HG02943 (cell line): ENCODE data around the gene ISL2.

Source experiments
- ATAC-seq: cut with Tn5 transposase; IDR thresholded peaks from one replicate; pipeline ENCODE4 v1.9.1; 2021; ENCODE audit warnings: mild to moderate bottlenecking, low read depth, moderate library complexity; ENCODE audit not compliant: unreplicated experiment

Gene ISL2

GRCh38 chr15:76341366-76342057 lies 4.9 kb downstream of the ISL2 start:
- ATAC-seq, result no peak

- no peak for ATAC-seq
Measured at GRCh38 chr15:76342058-76342381, 5.4 kb downstream of the ISL2 start.

- no peak for ATAC-seq
Measured at GRCh38 chr15:76342382-76343201, 6.0 kb downstream of the ISL2 start.

- ATAC-seq, result no peak
Measured at GRCh38 chr15:76343313-76343996, 6.9 kb downstream of the ISL2 start.

GRCh38 chr15:76344893-76345582 lies 8.5 kb downstream of the ISL2 start:
- ATAC-seq, result no peak

- no peak for ATAC-seq
Measured at GRCh38 chr15:76345583-76345879, 9.0 kb downstream of the ISL2 start.

GRCh38 chr15:76345880-76346668 lies 9.5 kb downstream of the ISL2 start:
- no peak for ATAC-seq

GRCh38 chr15:76346669-76347481 lies 10.3 kb downstream of the ISL2 start:
- no peak for ATAC-seq

GRCh38 chr15:76347482-76348055 lies 11.0 kb downstream of the ISL2 start:
- no peak for ATAC-seq

- no peak for ATAC-seq
Measured at GRCh38 chr15:76349301-76350070, 12.9 kb downstream of the ISL2 start.

GRCh38 chr15:76353023-76353577 lies 16.5 kb downstream of the ISL2 start:
- ATAC-seq, result no peak

GRCh38 chr15:76353903-76354302 lies 17.3 kb downstream of the ISL2 start:
- no peak for ATAC-seq

- ATAC-seq, result no peak
Measured at GRCh38 chr15:76354823-76355440, 18.4 kb downstream of the ISL2 start.

- no peak for ATAC-seq
Measured at GRCh38 chr15:76358453-76358852, 21.9 kb downstream of the ISL2 start.

GRCh38 chr15:76359152-76359551 lies 22.6 kb downstream of the ISL2 start:
- ATAC-seq, result no peak

- no peak for ATAC-seq
Measured at GRCh38 chr15:76360416-76360815, 23.8 kb downstream of the ISL2 start.

GRCh38 chr15:76363251-76363650 lies 26.7 kb downstream of the ISL2 start:
- no peak for ATAC-seq

- ATAC-seq, result no peak
Measured at GRCh38 chr15:76366714-76367113, 30.1 kb downstream of the ISL2 start.
